T-cell (primary cell): ENCODE data around the gene CAPN11. TPM values are rescaled to one million over a fixed set of nuclear protein-coding genes. Genes with fewer than 3 reads are reported as not detected.

ENCODE experiments used
- ATAC-seq, 4 experiments: fragments of 200-7000 bp in 3 of 4; fragments of 150-1000 bp in 1 of 4; cut with Tn5 transposase; replicated peaks in 1 of 4; 1 replicate in 3 of 4; 2 replicates in 1 of 4; pipeline ENCODE4 v1.10.0; 2021; ENCODE audit warnings: moderate library complexity in 3 of 4, mild to moderate bottlenecking in 2 of 4, moderate number of reproducible peaks in 1 of 4
- CTCF ChIA-PET, 2 donors: fragments of 300-600 bp; sonication (Branson Sonifier 250); formaldehyde crosslinking; loops; one replicate each; lab custom pipeline; 2022; ENCODE audit warnings: antibody characterized with exemption in 2 of 2; lab: Charles Lee
- POLR2A ChIA-PET, 2 donors: fragments of 300-600 bp; sonication (Branson Sonifier 250); formaldehyde crosslinking; loops; one replicate each; lab custom pipeline; 2022; ENCODE audit warnings: antibody characterized with exemption in 2 of 2; lab: Charles Lee
- DNase-seq, 35 experiments: peaks; one replicate each; pipeline versions ENCODE4 v3.0.0 to v3.0.0-alpha.2; 2013 to 2023
- H3K27ac ChIP-seq: one replicate; pipeline ENCODE4 v1.5.1; 2013; ENCODE audit warnings: low read length
- H3K27me3 ChIP-seq, 2 experiments: replicated peaks in 1 of 2; 1 replicate in 1 of 2; 2 replicates in 1 of 2; pipeline versions ENCODE4 v1.6.1 to v1.7.0; 2013; ENCODE audit warnings: low read length in 1 of 2, mixed read lengths in 1 of 2; ENCODE audit not compliant: control insufficient read depth in 2 of 2, insufficient read depth in 2 of 2; ENCODE audit errors: extremely low read depth in 1 of 2
- H3K36me3 ChIP-seq, 2 donors: 1 replicate in 1 of 2; 2 replicates in 1 of 2; pipeline versions ENCODE4 v1.6.1 to v1.7.0; 2013; ENCODE audit warnings: low read length in 1 of 2; ENCODE audit not compliant: control insufficient read depth in 2 of 2, insufficient read depth in 1 of 2; ENCODE audit errors: extremely low read depth in 1 of 2
- H3K4me1 ChIP-seq, 2 experiments: 1 replicate in 1 of 2; 2 replicates in 1 of 2; pipeline versions ENCODE4 v1.6.1 to v1.7.0; 2013; ENCODE audit warnings: low read length in 2 of 2, mixed read lengths in 1 of 2; ENCODE audit not compliant: insufficient read depth in 2 of 2, control insufficient read depth in 1 of 2; ENCODE audit errors: extremely low read depth in 1 of 2
- H3K4me3 ChIP-seq, 2 donors: 1 replicate in 1 of 2; 2 replicates in 1 of 2; pipeline versions ENCODE4 v1.5.1 to v1.7.0; 2013; ENCODE audit warnings: mild to moderate bottlenecking in 2 of 2, low read length in 1 of 2, moderate library complexity in 1 of 2; ENCODE audit not compliant: control insufficient read depth in 1 of 2; ENCODE audit errors: extremely low read depth in 1 of 2
- H3K9me3 ChIP-seq: 2 replicates; pipeline ENCODE4 v1.7.0; 2013
- H3K27ac Mint-ChIP-seq, 2 donors: one replicate each; pipeline ENCODE4 v1.8.0; 2020 to 2021; ENCODE audit warnings: mild to moderate bottlenecking in 2 of 2, mixed read lengths in 2 of 2
- H3K27me3 Mint-ChIP-seq, 2 donors: one replicate each; pipeline ENCODE4 v1.8.0; 2021 to 2022; ENCODE audit warnings: mixed read lengths in 2 of 2
- H3K36me3 Mint-ChIP-seq: one replicate; pipeline ENCODE4 v1.8.0; 2021; ENCODE audit warnings: mixed read lengths
- H3K4me1 Mint-ChIP-seq, 3 donors: one replicate each; pipeline ENCODE4 v1.8.0; 2020 to 2022; ENCODE audit warnings: mixed read lengths in 3 of 3, mild to moderate bottlenecking in 1 of 3
- H3K4me3 Mint-ChIP-seq, 3 donors: one replicate each; pipeline ENCODE4 v1.8.0; 2020 to 2022; ENCODE audit warnings: mild to moderate bottlenecking in 3 of 3, mixed read lengths in 3 of 3, moderate library complexity in 3 of 3
- H3K9me3 Mint-ChIP-seq, 3 donors: one replicate each; pipeline ENCODE4 v1.8.0; 2020 to 2022; ENCODE audit warnings: mixed read lengths in 3 of 3
- WGBS: methylation state at CpG from one replicate; pipeline ENCODE4 v1.1.5; 2013; ENCODE audit warnings: missing lambda C conversion rate; ENCODE audit not compliant: insufficient coverage; 5-methylcytosine and 5-hydroxymethylcytosine counted together
- total RNA-seq, 35 experiments: library from RNA in 6 of 35; stranded (reverse) in 6 of 35; fragments of 120-200 nt in 1 of 35; gene quantifications; one replicate each; pipeline versions ENCODE4 v1.2.1 to v1.2.4 and lab custom pipeline; 2013 to 2026

CAPN11 gene
- total RNA-seq, 5 donors from 2014 or later (not counting 1 experiment from before 2014, with no cell fraction given), result 0.79 TPM; not detected in 4

DNA sequence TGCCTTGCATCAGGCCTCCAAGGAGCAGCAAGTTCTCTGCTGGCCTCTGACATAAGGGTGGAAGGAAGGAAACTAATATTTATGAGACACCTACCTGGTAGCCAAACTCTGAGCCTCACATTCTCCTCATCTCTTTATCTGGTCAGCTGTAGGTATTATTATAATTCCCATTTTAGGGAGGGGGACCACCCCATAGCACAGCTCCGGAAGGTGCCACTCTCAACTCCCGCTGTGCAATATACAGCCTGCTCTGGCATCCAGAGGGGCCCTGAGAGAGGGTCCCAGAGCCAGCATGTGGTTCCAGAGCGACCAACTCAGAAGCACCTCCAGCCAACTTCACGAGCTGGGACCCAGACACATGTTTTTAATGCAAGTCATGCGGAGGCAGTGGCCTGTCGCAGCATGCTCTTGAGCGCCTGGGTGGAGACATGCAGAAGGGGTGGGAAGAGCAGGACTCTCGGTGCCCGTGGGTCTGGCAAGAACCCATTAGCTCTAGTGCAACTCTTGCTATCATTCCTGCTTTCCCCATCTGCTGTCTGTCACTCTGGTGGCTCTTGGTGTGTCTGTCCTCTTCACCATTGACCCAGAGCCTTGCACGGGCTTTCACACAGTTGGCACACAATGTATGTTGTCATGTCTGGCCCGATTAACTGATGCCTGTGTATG lies 43.2 kb downstream of the CAPN11 start:
- Histone ChIP-seq H3K4me3 (no peak overlapping the region), H3K36me3 (no peaks in the 10 kb centered on the region), H3K27me3 (peaks cover 0 to 28% of the 10 kb centered on the region in 2 experiments), H3K9me3 (no peaks in the 10 kb centered on the region), H3K4me1 (no peaks in the 10 kb centered on the region), H3K27ac (no peak overlapping the region)
- Mint-ChIP-seq H3K9me3 (no peaks in the 10 kb centered on the region), H3K27ac (no peak overlapping the region), H3K36me3 (no peaks in the 10 kb centered on the region), H3K4me3 (no peak overlapping the region), H3K27me3 (peaks cover 0 to 4% of the 10 kb centered on the region in 2 donors), H3K4me1 (no peaks in the 10 kb centered on the region)
- ATAC-seq (no peak), DNase-seq (no peak)
- ChIA-PET CTCF (no interaction called here), POLR2A (no interaction called here)
- 84% methylated on average over 11 of the region's 11 CpGs for WGBS

DNA sequence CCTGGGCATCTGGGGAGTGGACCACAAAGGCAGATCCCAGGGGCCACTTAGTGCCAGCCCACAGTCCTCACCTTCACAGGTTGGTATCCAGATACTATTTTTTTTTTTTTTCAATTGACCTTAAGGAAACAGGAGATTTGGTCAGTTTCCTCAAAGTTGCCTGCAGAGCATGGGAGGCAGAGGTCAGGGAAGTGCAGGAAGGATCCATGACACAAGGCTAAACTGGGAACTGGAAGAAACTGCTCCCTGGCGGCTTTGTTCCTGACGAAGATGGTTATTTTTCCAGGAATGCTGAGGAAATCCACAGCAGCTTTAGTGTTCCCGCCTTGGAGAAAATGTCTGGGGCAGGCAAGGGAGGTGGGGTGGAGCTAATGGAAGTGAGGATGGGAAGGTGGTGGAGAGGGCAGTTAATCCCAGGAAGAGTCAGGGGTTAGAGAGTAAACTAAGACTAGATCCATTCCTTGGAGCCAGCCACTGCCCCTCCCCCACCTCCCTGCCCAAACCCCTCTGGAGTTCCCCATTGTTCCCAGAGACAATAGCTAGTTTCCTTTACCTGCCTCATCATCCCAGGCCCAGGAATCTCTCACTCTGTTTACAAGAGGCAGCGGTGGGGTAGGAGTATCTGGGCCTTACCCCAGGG lies 43.8 kb downstream of the CAPN11 start:
- Mint-ChIP-seq H3K4me1 (no peaks in the 10 kb centered on the region), H3K9me3 (no peaks in the 10 kb centered on the region), H3K4me3 (no peak overlapping the region), H3K27ac (no peak overlapping the region), H3K27me3 (peaks cover 0 to 4% of the 10 kb centered on the region in 2 donors), H3K36me3 (no peaks in the 10 kb centered on the region)
- ATAC-seq (no peak), DNase-seq (no peak)
- 97% methylated on average over 3 of the region's 4 CpGs for WGBS
- no peaks in the 10 kb centered on the region for H3K36me3 ChIP-seq
- no peak overlapping the region for H3K4me3 ChIP-seq
- H3K9me3 ChIP-seq, result no peaks in the 10 kb centered on the region
- no peaks in the 10 kb centered on the region for H3K4me1 ChIP-seq
- H3K27me3 ChIP-seq, result peaks cover 0 to 28% of the 10 kb centered on the region in 2 experiments
- H3K27ac ChIP-seq, result no peak overlapping the region
- CTCF ChIA-PET, result interaction anchor here in 1 of 2 donors (0.6 kb wide), 1 partner anchor 40 kb away, joined by 4 read pairs; no protein-coding TSS in a partner anchor
- POLR2A ChIA-PET, result no interaction called here

DNA sequence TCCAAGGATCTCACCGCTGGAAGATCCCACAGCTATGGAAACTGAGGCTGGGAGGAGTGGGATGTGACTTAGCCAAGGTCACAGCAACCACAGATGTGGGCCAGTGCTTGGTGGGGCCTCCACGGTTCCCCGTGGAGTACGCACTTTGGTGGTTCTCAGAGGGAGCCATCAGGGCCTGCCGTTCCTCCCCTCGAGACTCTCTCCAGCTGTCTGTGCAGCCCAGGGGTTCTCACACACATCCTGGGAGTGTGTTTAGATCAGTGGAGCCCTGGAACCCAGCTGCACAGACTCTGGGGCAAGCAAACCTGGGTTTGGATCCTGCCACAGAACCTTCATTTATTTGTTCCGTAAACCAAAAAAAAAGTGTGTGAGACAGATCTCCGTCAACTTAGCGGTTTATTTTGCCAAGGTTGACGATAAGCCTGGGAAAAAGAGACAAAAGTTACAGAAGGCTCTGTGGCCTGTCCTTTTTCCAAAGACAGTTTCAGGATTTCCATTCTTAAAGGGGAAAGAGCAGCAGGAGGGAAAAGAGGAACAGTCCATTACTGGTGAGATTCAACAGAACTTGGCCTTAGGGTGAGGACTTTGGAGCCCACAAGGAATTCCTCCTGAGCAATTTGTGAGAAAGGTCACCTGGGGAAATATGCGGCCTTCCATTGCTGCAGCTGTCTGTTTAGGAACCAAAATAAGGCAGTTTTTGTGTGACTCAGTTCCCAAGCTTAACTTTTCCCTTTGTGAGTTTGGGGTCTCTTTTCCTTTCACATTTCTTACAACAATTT lies 44.5 kb downstream of the CAPN11 start:
- H3K4me3 Mint-ChIP-seq, result no peak overlapping the region
- H3K4me3 ChIP-seq, result no peak overlapping the region
- ChIA-PET CTCF (interaction anchor here in 1 of 2 donors (0.6 kb wide), 1 partner anchor 41 kb away, joined by 4 read pairs; no protein-coding TSS in a partner anchor), POLR2A (no interaction called here)
- H3K36me3 Mint-ChIP-seq, result no peaks in the 10 kb centered on the region
- H3K27me3 ChIP-seq, result peaks cover 0 to 28% of the 10 kb centered on the region in 2 experiments
- H3K27ac ChIP-seq, result no peak overlapping the region
- no peaks in the 10 kb centered on the region for H3K4me1 ChIP-seq
- DNase-seq (no peak), ATAC-seq (no peak)
- H3K36me3 ChIP-seq, result no peaks in the 10 kb centered on the region
- 91% methylated on average over 8 of the region's 11 CpGs for WGBS
- H3K4me1 Mint-ChIP-seq, result no peaks in the 10 kb centered on the region
- H3K9me3 Mint-ChIP-seq, result no peaks in the 10 kb centered on the region
- H3K9me3 ChIP-seq, result no peaks in the 10 kb centered on the region
- no peak overlapping the region for H3K27ac Mint-ChIP-seq
- peaks cover 0 to 4% of the 10 kb centered on the region in 2 donors for H3K27me3 Mint-ChIP-seq

DNA sequence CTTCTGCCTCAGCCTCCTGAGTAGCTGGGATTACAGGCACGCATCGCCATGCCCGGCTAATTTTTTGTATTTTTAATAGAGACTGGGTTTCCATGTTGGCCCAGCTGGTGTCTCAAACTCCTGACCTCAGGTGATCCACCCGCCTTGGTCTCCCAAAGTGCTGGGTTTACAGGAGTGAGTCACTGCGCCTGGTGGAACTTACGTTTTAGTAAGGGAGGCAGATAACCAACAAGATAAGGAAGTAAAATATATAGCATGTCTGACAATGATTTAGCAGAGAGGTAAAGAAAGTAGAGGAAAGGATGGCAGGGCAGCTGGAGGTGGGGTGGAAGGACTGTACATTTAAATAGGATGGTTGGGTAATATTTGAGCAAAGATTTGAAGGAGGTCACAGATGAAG lies 45.3 kb downstream of the CAPN11 start:
- Histone ChIP-seq H3K4me1 (no peaks in the 10 kb centered on the region), H3K9me3 (no peaks in the 10 kb centered on the region), H3K27me3 (peaks cover 0 to 28% of the 10 kb centered on the region in 2 experiments), H3K4me3 (no peak overlapping the region), H3K36me3 (no peaks in the 10 kb centered on the region), H3K27ac (no peak overlapping the region)
- Mint-ChIP-seq H3K27ac (no peak overlapping the region), H3K9me3 (no peaks in the 10 kb centered on the region), H3K4me1 (no peaks in the 10 kb centered on the region), H3K36me3 (no peaks in the 10 kb centered on the region), H3K4me3 (no peak overlapping the region), H3K27me3 (peaks cover 0 to 4% of the 10 kb centered on the region in 2 donors)
- 87% methylated on average over 5 of the region's 6 CpGs for WGBS
- POLR2A ChIA-PET, result no interaction called here
- DNase-seq, result no peak
- ATAC-seq, result no peak
- CTCF ChIA-PET, result no interaction called here

DNA sequence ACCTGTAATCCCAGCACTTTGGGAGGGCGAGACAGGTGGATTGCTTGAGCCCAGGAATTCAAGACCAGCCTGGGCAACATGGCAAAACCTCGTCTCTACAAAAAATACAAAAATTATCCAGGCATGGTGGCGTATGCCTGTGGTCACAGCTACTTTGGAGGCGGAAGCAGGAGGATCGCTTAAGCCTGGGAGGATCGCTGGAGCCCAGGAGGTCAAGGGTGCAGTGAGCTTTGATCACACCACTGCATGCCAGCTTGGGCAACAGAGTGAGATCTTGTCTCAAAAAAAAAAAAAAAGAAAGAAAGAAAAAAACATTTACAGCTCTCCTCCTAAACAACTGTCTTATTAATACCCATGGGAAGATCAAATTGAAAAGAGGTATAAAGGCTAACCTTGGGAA lies 49.3 kb downstream of the CAPN11 start:
- DNase-seq, result no peak
- Mint-ChIP-seq H3K36me3 (no peaks in the 10 kb centered on the region), H3K9me3 (no peaks in the 10 kb centered on the region), H3K4me3 (no peak overlapping the region), H3K27me3 (peaks cover 2 to 3% of the 10 kb centered on the region in 2 donors), H3K4me1 (no peaks in the 10 kb centered on the region), H3K27ac (no peak overlapping the region)
- H3K36me3 ChIP-seq, result no peaks in the 10 kb centered on the region
- no peak overlapping the region for H3K27ac ChIP-seq
- no peaks in the 10 kb centered on the region for H3K9me3 ChIP-seq
- H3K27me3 ChIP-seq, result peaks cover 0 to 19% of the 10 kb centered on the region in 2 experiments
- ATAC-seq, result no peak
- ChIA-PET POLR2A (interaction anchor here in 1 of 2 donors (0.7 kb wide), 1 partner anchor 14 kb away, joined by 4 read pairs; no protein-coding TSS in a partner anchor), CTCF (no interaction called here)
- WGBS, result 50% methylated on average over 1 of the region's 6 CpGs
- no peaks in the 10 kb centered on the region for H3K4me1 ChIP-seq
- no peak overlapping the region for H3K4me3 ChIP-seq

DNA sequence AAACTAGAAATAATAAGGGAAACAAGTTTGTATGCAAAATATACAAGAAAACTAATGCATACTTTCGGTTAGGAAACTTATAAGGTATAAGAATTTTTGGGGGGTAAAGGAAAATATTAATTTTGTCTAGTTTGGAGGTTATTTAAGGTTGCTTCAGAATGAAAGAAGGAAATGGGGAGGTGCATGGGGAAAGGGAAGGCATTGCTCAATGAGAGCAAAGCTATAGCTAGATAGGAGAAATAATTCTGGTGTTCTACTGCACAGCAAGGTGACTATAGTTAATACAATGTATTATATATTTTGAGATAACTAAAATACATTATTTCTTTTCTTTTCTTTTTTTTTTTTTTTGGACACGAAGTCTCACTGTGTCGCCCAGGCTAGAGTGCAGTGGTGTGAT lies 52.7 kb downstream of the CAPN11 start:
- WGBS, result 71% methylated on average over 1 of the region's 3 CpGs
- no peaks in the 10 kb centered on the region for H3K9me3 ChIP-seq
- Mint-ChIP-seq H3K36me3 (no peaks in the 10 kb centered on the region), H3K27me3 (peaks cover 0 to 3% of the 10 kb centered on the region in 2 donors), H3K4me1 (no peaks in the 10 kb centered on the region), H3K27ac (no peak overlapping the region), H3K9me3 (no peaks in the 10 kb centered on the region), H3K4me3 (no peak overlapping the region)
- DNase-seq (no peak), ATAC-seq (no peak)
- H3K27me3 ChIP-seq, result peaks cover 0 to 17% of the 10 kb centered on the region in 2 experiments
- no peak overlapping the region for H3K4me3 ChIP-seq
- no peaks in the 10 kb centered on the region for H3K4me1 ChIP-seq
- H3K36me3 ChIP-seq, result no peaks in the 10 kb centered on the region
- CTCF ChIA-PET, result no interaction called here
- H3K27ac ChIP-seq, result no peak overlapping the region
- POLR2A ChIA-PET, result no interaction called here
